ENCODE data around the gene RDH11. TPM values are rescaled to one million over a fixed set of nuclear protein-coding genes. Genes with fewer than 3 reads are reported as not detected.

RDH11 gene
- total RNA-seq, 4 donors from 2014 or later = 34.5 to 72.3 (median 49.1) TPM

DNA sequence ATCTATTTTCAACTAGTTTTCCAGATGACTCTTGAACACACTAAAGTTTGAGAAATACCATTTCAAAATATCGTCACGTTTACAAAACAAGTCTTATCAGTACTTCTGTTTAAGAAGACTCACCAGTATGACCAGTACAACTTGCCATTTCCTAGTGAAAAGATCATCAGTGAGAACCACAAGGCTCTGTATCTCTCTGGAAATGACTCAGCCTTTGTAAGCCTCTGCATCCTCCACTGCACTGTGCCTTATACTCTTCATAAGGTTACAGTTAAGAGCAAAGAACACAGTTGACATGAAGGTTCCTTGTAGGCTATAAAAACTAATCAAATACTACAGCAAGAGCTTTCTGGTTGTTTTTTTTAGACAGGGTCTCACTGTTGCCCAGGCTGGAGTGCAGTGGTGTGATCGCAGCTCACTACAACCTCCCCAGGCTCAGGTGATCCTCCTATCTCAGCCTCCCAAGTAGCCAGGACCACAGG is 15.4 kb downstream of the RDH11 start:
- intact Hi-C loops (cut with DNase I; ENCODE audit: low total_unique reads) = no loop called here
- 84 to 86% methylated on average over 3 of the region's 3 CpGs for WGBS, 2 donors
- no peak overlapping the region for H3K4me3 ChIP-seq (ENCODE audit: low read depth, poor library complexity, severe bottlenecking)
- TF ChIP-seq, protein P1, sequence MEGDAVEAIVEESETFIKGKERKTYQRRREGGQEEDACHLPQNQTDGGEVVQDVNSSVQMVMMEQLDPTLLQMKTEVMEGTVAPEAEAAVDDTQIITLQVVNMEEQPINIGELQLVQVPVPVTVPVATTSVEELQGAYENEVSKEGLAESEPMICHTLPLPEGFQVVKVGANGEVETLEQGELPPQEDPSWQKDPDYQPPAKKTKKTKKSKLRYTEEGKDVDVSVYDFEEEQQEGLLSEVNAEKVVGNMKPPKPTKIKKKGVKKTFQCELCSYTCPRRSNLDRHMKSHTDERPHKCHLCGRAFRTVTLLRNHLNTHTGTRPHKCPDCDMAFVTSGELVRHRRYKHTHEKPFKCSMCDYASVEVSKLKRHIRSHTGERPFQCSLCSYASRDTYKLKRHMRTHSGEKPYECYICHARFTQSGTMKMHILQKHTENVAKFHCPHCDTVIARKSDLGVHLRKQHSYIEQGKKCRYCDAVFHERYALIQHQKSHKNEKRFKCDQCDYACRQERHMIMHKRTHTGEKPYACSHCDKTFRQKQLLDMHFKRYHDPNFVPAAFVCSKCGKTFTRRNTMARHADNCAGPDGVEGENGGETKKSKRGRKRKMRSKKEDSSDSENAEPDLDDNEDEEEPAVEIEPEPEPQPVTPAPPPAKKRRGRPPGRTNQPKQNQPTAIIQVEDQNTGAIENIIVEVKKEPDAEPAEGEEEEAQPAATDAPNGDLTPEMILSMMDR (IDR thresholded peaks at IDR 0.05) = no peak
- no peak for TF ChIP-seq POLR2A (IDR thresholded peaks at IDR 0.05)
- DNase-seq (ENCODE audit: low spot score in 2 of 2) = no peak

DNA sequence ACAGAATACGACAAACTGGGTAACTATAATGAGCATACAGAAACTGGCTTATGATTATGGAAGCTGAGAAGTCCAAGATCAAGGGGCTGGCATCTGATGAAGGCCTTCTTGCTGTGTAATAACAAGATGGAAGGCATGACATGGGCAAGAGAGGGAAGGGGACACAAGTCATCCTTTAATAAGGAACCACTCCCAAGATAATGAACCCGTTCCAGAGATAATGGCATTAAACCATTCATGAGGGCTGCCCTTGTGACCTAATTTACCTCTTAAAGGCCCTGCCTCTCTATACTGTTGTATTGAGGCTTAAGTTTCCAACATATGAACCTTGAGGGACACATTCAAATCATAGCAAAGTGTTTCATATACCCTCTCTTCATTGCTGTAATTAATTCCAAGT is 16.6 kb downstream of the RDH11 start:
- WGBS, 2 donors = 59 to 63% methylated on average over 2 of the region's 2 CpGs
- TF ChIP-seq, protein P1 (IDR thresholded peaks at IDR 0.05) = no peak
- TF ChIP-seq POLR2A (IDR thresholded peaks at IDR 0.05) = no peak
- intact Hi-C loops (cut with DNase I; ENCODE audit: low total_unique reads) = no loop called here
- DNase-seq (ENCODE audit: low spot score in 2 of 2) = no peak
- H3K4me3 ChIP-seq (ENCODE audit: low read depth, poor library complexity, severe bottlenecking) = no peak overlapping the region

DNA sequence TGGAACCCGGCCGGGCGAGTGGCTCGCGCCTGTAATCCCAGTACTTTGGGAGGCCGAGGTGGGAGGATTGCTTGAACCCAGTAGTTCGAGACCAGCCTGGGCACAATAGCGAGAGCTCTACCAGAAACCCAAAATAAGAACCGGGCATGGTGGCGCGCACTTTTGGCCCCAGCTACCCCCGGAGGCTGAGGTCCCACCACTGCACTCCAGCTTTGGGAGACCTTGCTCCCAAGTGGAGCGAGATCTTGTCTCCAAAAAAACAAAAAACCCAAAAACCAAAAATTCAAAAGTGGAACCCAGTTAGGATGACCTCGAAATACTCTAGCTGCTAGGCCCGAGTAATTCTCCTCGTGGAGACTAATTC is 20.4 kb downstream of the RDH11 start:
- H3K4me3 ChIP-seq (ENCODE audit: low read depth, poor library complexity, severe bottlenecking) = peak overlapping the region; percentile 77
- no peak for DNase-seq (ENCODE audit: low spot score in 2 of 2)
- intact Hi-C loops (cut with DNase I; ENCODE audit: low total_unique reads) = no loop called here
- TF ChIP-seq, protein P1 (IDR thresholded peaks at IDR 0.05) = no peak
- TF ChIP-seq POLR2A (IDR thresholded peaks at IDR 0.05) = no peak
- 24 to 30% methylated on average over 12 to 16 of the region's 16 CpGs for WGBS, 2 donors

DNA sequence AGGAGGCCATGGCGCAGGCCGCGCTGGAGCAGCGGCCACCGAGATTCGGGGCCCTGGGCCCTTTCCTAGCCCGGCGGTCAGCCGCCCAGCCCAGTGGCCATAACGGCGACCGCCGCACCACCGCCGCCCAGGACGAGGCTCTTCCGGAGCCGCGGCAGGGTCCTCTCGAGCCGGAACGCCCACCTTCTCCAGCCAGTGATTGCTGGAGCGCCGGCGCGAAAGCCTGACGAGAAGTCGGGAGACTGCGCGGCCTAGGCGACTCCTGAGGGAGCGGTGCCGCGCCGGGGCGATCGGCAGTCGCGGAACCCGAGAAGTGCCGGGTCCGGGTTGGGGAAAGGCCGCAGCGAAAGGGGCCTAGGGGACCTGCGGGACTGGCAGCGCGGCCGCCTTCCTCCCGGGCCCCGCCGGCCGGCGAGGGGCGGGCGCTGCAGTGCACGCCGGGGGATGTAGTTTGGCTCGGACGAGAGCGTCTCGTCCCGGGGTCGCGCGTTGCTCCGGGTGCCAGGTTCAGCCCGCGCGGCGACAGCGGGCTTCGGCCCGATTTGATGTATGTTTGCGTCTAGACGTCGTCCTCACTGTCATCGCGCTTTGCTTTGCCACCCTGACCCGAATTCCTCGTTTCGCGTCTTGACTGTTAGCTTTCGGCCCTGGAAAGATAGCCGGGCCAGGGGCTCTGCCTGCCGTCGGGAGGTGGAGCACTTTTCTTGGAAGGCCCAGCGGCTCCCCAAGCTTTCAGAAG is 20.9 kb downstream of the RDH11 start, which contains the start of gene VTI1B:
VTI1B (minus strand) TSS at position 153 of the 739 bp plus-strand sequence; CDS start at position 10, 143 bp downstream.
- no peak for TF ChIP-seq POLR2A (IDR thresholded peaks at IDR 0.05)
- TF ChIP-seq, protein P1 (IDR thresholded peaks at IDR 0.05) = no peak
- H3K4me3 ChIP-seq (ENCODE audit: low read depth, poor library complexity, severe bottlenecking) = peak within 1 kb of the TSS; percentile 77
- peak; percentile 61 to 93 for DNase-seq (ENCODE audit: low spot score in 2 of 2)
- intact Hi-C loops (cut with DNase I; ENCODE audit: low total_unique reads) = no loop called here
- 0% methylated on average over 9 to 49 of the region's 87 CpGs for WGBS, 2 donors

DNA sequence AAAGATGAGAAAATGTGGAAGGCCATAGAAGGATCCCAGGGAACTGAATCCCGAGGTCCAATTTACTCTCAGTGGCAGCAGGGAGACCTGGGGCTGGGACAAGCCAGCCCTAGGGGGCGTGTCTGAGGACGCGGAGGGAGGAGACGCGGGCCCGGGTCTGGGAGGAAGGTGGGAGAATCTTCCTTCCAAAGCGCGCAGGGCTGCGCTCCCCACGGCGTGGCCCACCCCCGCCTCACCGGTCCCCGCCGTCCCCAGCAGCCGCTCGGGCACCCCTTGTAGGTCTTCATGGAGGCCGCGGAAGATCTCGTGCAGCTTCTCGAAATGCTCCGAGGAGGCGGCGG is 21.5 kb downstream of the RDH11 start:
- peak overlapping the region; percentile 77 for H3K4me3 ChIP-seq (ENCODE audit: low read depth, poor library complexity, severe bottlenecking)
- DNase-seq (ENCODE audit: low spot score in 2 of 2) = peak; percentile 63 to 92
- 0% methylated on average over 7 to 24 of the region's 25 CpGs for WGBS, 2 donors
- TF ChIP-seq, protein P1 (IDR thresholded peaks at IDR 0.05) = no peak
- no peak for TF ChIP-seq POLR2A (IDR thresholded peaks at IDR 0.05)
- intact Hi-C loops (cut with DNase I; ENCODE audit: low total_unique reads) = no loop called here

Data from lower leg skin (tissue), 4 donors.